Thoracic aorta (tissue), 2 donors: ENCODE measurements around the gene CTBP2. TPM values are rescaled to one million over a fixed set of nuclear protein-coding genes. Genes with fewer than 3 reads are reported as not detected.

Experiments used
- ATAC-seq: fragments of 150-250 bp; one replicate; pipeline ENCODE4 v1.8.0; 2017; ENCODE audit warnings: low read depth; ENCODE audit not compliant: insufficient number of reproducible peaks, low FRiP score
- DNase-seq: peaks from one replicate; pipeline ENCODE4 v3.0.0-alpha.2; 2020; ENCODE audit warnings: low spot score
- H3K27ac ChIP-seq, 2 donors: fragments of 200-600 bp; sonication (generic); 1 replicate in 1 of 2; 2 replicates in 1 of 2; pipeline ENCODE4 v1.5.1; 2016; ENCODE audit warnings: mild to moderate bottlenecking in 2 of 2, moderate library complexity in 2 of 2
- H3K27me3 ChIP-seq: fragments of 200-600 bp; sonication (generic); replicated peaks from 2 replicates; pipeline ENCODE4 v1.6.0; 2016; ENCODE audit warnings: mild to moderate bottlenecking; ENCODE audit not compliant: insufficient read depth
- H3K36me3 ChIP-seq: fragments of 200-600 bp; sonication (generic); one replicate; pipeline ENCODE4 v1.5.1; 2016
- H3K4me1 ChIP-seq, 2 donors: fragments of 200-600 bp; sonication (generic); 1 replicate in 1 of 2; 2 replicates in 1 of 2; pipeline versions ENCODE4 v1.5.1 to v1.6.0; 2016; ENCODE audit warnings: low read depth in 2 of 2, mild to moderate bottlenecking in 1 of 2; ENCODE audit not compliant: control insufficient read depth in 1 of 2
- H3K4me3 ChIP-seq: fragments of 200-600 bp; sonication (generic); 2 replicates; pipeline ENCODE4 v1.5.1; 2016; ENCODE audit warnings: mild to moderate bottlenecking
- H3K9me3 ChIP-seq: fragments of 200-600 bp; sonication (generic); 2 replicates; pipeline ENCODE4 v1.5.1; 2016
- CTCF ChIP-seq: fragments of 200-600 bp; sonication (generic); IDR thresholded peaks from one replicate; pipeline ENCODE4 v1.5.1; 2019; ENCODE audit warnings: antibody characterized with exemption
- total RNA-seq, 2 donors: library from RNA; depleted of rRNA; stranded (reverse); fragments of >200 nt; gene quantifications; one replicate each; pipeline versions ENCODE4 v1.1.0 to v1.2.3, GENCODE V29; 2016

Gene CTBP2
- total RNA-seq, 2 donors from 2014 or later: 62.8 to 80.6 TPM

- ATAC-seq: no peak
- H3K4me3 ChIP-seq: no peak overlapping the region
These were observed 217.8 kb downstream of the CTBP2 start for GRCh38 chr10:124942317-124943169.

GRCh38 chr10:124941823-124942222 lies 218.5 kb downstream of the CTBP2 start, which contains the start of gene ZRANB1:
Gene ZRANB1, plus strand, starts transcription at chr10:124942123. Its CDS starts 371 bp downstream, at chr10:124942494.
- Histone ChIP-seq H3K27ac (no peak within 1 kb of the TSS), H3K4me1 (peaks cover 42 to 62% of the 10 kb centered on the region in 2 donors), H3K4me3 (no peak within 1 kb of the TSS), H3K27me3 (no peaks in the 10 kb centered on the region), H3K9me3 (no peaks in the 10 kb centered on the region), H3K36me3 (no peaks in the 10 kb centered on the region)
- ATAC-seq (no peak), DNase-seq (no peak)
- no peak for TF ChIP-seq CTCF

More at GRCh38 chr10:124942317-124943169, 217.8 kb downstream of the CTBP2 start:
- no peaks in the 10 kb centered on the region for H3K27me3 ChIP-seq
- no peaks in the 10 kb centered on the region for H3K9me3 ChIP-seq
- H3K27ac ChIP-seq: no peak overlapping the region
- TF ChIP-seq CTCF: no peak
- peaks cover 45 to 70% of the 10 kb centered on the region in 2 donors for H3K4me1 ChIP-seq
- no peak for DNase-seq
- H3K36me3 ChIP-seq: no peaks in the 10 kb centered on the region

GRCh38 chr10:124939290-124939689 lies 221.1 kb downstream of the CTBP2 start:
- ATAC-seq: no peak
- TF ChIP-seq CTCF: no peak
- H3K27ac ChIP-seq: no peak overlapping the region
- peaks cover 36 to 43% of the 10 kb centered on the region in 2 donors for H3K4me1 ChIP-seq
- H3K9me3 ChIP-seq: no peaks in the 10 kb centered on the region
- H3K36me3 ChIP-seq: no peaks in the 10 kb centered on the region
- no peaks in the 10 kb centered on the region for H3K27me3 ChIP-seq
- no peak overlapping the region for H3K4me3 ChIP-seq
- DNase-seq: no peak

- ATAC-seq (no peak), DNase-seq (no peak)
- no peak overlapping the region for H3K4me3 ChIP-seq
- H3K27ac ChIP-seq: no peak overlapping the region
- H3K4me1 ChIP-seq: peaks cover 14 to 20% of the 10 kb centered on the region in 2 donors
- no peaks in the 10 kb centered on the region for H3K9me3 ChIP-seq
- H3K36me3 ChIP-seq: no peaks in the 10 kb centered on the region
- no peak for TF ChIP-seq CTCF
- H3K27me3 ChIP-seq: no peaks in the 10 kb centered on the region
These were observed 223.6 kb downstream of the CTBP2 start for GRCh38 chr10:124936813-124937212.

GRCh38 chr10:124935946-124936345 lies 224.4 kb downstream of the CTBP2 start:
- ATAC-seq (no peak), DNase-seq (no peak)
- Histone ChIP-seq H3K27ac (no peak overlapping the region), H3K36me3 (no peaks in the 10 kb centered on the region), H3K27me3 (no peaks in the 10 kb centered on the region), H3K4me1 (peaks cover 12 to 16% of the 10 kb centered on the region in 2 donors), H3K4me3 (no peak overlapping the region), H3K9me3 (no peaks in the 10 kb centered on the region)
- TF ChIP-seq CTCF: no peak

Other genes with a start within 250 kb of the CTBP2 start
- gene ZRANB1, start 218.4 kb downstream of the CTBP2 start, total RNA-seq: 10 to 100 TPM; 30.1 to 30.9 TPM